HG03558 (cell line): ENCODE results near the gene PITRM1.
"Not testable (repeated sequence)": the region's sequence is repeated elsewhere in the genome, so short reads cannot be mapped to it uniquely, and the experiment has no call there.

Experiments used
- ATAC-seq: cut with Tn5 transposase; IDR thresholded peaks from one replicate; pipeline ENCODE4 v1.9.1; 2021; ENCODE audit warnings: moderate number of reproducible peaks; ENCODE audit not compliant: unreplicated experiment; ENCODE audit errors: extremely low read depth

The PITRM1 gene

DNA sequence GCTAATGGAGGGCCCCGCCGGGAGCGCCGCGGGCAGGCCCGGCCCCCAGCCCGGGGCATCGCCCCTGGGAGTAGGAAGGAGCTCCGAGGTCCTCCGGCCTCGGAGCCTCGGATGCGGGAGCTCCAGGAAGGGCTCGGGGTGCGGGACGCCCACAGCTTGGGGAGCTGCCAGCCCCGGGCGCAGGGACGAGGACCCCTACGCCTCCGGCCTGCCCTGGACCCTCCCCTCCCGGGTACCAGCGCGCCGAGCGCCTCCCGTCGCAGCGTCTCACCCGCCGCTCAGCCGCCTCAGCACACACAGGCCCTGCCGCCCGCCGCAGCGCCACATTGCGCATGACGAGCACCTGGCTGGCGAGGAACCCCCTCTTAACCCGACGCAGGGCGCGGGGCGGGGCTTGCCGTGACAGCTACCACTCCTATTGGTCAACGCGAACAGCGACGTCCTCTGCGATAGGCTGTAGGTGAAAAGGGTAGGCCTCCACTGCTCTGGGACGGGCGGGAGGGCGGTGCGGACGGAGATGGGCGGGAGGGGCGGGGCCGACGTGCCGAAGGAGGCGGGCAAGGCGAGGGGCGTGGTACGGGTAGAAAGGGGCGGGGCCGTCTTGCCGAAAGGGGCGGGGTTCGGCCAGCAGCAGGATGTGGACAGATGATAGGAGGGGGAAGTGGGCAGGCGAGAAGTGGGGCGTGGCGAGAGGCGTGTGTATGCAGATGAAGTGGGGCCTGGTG lies at the start of gene PITRM1:
PITRM1 (minus strand) TSS at position 337 of the 725 bp plus-strand sequence; CDS start at position 327, 10 bp downstream.
- peak; percentile 95 for ATAC-seq

DNA sequence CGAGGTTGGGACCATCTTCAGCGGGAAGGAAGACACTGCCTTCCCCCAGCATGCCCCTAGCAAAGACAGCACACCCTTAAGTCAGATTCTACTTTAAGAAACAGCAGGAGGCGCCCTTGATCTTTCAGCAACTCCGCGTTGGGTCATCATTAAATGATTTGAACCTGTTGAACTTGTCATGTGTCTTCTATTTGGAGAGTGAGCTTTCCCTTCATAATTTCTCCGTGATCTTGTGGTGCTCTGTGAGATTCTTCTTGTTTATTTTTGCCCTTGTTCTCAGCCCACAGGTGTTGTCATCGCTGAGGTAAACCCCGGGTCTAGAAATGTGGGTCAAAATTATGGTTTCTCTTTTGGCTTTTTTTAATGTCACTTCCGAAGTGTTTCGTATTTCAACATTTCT lies 49.5 kb upstream of the PITRM1 start:
- ATAC-seq: no peak

DNA sequence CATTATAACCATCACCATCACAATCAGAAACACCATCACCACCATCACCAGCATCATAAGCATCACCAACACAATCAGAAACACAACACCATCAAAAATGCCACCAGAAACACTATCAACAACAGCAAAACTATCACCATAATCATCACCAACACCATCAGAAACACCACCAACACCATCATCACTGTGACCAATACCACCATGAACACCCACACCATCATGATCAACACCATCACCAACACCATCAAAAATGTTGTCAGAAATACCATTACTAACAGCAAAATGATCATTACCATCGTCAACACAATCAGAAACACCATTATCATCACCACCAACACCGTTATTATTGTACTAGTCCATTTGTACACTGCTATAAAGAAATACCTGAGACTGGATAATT lies 49.0 kb upstream of the PITRM1 start:
- ATAC-seq: not testable (repeated sequence)

- no peak for ATAC-seq
These were observed 48.3 kb upstream of the PITRM1 start for GRCh38 chr10:3220853-3221252.

GRCh38 chr10:3219021-3219628 lies 46.5 kb upstream of the PITRM1 start:
- not testable (repeated sequence) for ATAC-seq

DNA sequence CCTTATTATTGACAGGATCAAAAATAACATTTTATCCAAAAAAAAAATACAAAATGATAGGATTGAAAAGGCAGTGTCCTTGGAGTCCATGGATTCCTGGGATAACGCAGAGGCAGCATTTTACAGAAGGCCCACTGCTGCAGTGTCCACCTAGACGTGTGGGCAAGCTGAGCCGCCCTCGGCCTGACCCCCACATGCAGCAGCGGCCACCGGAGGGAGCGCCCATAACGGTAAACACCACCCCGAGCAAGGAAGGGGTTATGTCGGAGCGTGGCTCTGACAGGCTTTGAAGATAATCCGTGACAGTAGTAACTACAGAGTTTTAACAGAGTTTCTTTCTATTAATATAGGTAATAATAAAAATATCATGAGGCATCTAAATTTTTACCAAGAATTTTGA lies 45.3 kb upstream of the PITRM1 start:
- ATAC-seq: no peak

GRCh38 chr10:3217301-3217700 lies 44.7 kb upstream of the PITRM1 start:
- ATAC-seq: no peak

DNA sequence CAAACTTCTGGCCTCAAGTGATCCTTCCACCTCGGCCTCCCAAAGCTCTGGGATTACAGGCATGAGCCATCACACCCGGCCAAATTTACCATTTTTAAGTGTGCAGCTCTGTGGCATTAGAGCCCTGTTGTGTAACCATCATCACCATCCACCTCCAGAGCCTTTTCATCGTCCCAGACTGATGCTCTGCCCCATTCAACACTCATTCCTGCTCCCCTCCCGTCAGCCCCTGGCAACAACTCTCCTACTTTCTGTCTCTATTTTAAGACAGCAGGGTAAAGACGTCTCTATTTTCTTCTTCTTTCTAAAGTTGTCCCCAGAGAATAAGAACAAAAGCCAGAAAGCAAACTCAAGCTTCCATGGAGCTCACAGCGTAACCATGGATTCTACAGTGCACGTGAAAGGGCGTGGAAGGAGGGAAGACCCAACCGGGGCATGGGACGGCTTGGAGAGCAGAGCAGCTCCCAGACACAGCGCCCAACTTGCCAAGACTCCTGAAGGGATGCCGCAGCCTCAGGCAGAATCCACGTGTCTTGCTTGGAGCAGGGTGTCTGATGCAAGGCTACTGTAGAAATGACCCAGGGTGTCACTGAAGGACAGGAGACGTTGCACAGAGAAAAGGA lies 42.7 kb upstream of the PITRM1 start:
- no peak for ATAC-seq

DNA sequence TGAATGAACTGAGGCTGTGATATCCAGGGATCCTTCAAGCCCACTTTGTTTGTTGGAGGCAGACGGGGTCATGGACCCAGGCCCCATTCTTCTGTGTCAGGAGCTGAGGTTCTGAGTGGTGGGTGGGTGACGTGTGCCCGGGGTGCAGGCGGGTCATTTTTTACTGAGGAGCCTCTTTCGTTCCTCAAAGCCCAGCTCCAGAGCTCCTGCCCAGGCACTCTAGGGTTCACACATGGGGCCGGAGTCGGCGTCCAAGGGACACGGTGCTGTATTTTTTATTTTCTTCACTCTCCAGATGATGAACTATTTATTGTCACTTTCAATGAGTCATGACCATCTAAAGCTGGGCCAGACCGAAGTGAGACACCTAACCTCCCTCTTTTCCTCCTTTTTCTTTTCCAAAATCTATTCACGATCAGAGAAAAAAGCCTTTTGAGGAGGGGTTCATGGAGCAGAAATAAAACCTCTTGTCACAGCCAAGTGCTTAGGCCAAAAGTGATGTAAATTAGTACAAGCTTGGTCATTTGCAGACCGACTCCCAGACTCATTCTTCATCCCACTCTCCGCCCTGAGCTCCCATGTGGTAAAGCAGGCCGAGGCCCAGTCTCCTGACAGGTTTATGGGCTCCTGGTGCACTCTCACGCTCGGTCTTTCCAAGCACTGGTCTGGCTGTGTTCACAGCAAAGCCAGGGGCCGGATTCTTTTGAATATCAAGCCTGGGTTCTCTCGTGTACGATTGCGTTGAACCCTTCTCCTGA lies 41.4 kb upstream of the PITRM1 start:
- ATAC-seq: no peak

DNA sequence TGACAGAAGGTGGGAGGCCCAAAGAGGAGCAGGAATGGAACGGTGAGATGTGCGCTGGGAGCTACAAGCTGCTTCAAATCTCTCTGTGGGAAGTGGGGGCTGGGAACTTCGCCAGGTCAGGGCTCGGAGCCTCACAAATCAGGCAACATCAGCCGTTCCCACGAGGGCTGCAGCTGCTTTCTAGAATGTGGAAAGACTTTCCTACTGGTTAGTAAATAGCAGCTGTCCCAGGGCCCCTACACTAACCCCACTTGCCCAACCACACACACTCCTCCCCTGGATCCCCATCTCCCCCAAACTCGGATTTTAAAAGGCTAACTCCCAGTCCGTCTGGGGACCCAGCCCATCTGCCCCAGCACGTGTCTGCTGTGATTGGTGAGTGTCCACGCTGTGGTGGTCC lies 40.6 kb upstream of the PITRM1 start:
- ATAC-seq: no peak

DNA sequence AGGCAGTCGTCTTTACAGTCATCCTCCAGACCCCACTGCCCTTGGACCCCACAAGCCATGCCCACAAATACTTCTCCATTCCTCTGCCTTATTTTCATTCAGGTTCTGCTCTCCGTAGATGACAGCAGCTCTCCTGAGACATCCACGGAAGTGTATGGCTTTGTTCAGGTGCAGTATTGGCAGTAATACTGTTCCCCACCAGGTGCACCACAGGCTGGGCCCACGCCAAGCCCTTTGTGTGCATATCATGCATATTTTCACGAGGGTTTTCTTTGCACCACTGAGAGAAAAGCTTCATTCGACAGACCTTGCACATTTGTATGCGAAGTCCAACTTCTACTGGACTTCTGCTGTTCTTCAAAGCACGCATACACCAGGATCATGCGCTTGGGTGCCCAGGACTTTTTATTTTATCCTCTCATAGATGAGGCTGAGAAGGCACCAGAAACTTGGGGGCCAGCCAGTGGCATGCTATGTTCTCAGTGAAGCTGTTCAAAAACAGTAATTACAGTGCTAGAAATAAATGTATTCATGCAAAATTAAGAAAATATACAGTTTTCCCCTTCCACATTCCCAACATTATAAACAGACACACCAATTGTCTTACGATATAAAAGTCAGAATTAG lies 37.8 kb upstream of the PITRM1 start:
- no peak for ATAC-seq

DNA sequence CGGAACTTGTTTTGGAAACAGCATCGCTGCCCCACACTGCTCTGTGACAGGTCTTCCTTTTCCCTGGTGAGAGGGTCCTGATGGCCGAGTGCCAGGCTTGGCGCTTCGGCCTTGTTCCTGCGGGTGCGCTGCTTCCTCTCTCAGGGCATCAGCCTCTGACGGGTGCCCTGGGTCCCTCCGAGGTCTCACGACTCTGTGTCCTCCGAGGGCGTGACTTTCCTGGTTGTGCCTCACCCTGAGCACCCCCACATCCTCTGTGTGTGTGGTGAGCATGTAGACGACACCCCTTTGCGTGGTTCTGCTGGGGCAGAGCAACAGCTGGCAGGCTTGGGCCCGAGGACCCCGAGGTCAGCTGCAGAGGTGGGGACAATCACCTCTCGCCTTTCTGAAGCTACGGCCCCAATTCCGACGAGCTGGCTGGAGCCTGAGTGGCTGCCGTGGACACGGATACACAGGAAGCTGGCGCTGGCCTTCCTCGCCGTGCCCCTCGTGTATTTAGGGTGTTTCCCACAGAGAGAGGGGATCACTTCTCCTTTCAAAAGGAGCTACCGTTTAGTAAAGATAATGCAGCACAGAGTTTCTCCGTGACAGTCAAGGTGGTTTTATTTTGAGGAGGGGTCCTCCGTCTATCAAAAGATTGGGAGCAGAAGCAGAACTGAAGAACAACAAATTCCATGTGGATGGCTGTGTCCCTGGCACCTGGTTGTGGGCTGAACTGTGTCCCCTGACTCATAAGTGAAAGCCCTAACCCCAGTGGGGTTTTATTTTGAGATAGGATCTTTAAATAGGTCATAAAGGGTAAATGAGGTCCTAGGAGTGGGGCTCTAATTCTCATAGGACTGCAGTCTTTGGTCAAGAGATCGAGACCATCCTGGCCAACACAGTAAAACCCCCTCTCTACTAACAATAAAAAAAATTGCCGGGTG lies 36.2 kb upstream of the PITRM1 start:
- ATAC-seq: no peak

DNA sequence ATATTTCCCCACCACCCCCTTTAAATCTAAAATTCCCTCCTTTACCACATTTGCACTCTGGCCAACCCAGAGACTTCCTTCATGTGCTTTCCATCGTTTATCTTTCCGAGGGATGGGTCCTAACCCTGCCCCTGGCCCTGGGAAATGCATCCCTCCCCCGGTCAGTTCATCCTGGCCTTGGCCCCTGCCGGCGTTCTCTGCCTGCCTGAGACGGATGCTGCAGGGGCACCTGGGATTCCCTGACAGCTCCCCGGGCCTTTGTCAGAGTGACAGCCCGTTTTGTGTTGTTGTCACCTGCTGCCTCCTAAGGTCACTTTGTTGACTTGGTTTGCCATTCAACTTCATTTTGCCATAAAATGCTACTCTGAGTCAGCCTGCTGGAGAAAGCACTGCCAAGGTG lies 34.8 kb upstream of the PITRM1 start:
- ATAC-seq: no peak

- ATAC-seq: no peak
These were observed 34.1 kb upstream of the PITRM1 start for GRCh38 chr10:3206511-3207157.

DNA sequence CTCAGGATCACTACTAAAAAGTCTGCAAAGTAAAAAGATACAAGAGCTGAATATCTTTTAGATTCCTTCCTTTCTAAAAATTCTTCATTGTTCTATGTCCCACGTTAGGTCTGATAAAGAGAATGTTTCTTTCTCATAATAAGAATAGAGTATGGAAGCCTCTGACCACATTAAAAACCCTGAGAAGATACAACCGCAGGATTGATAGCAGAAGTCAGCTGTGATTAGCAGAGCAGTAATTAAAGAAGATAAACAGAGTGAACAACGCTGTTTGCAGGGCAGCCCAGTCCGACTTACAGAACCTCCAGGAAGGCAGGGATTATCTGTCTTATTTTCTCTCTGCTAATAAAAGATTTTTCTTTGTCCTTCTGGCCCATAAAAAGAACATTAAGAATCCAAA lies 31.4 kb upstream of the PITRM1 start:
- ATAC-seq: no peak

DNA sequence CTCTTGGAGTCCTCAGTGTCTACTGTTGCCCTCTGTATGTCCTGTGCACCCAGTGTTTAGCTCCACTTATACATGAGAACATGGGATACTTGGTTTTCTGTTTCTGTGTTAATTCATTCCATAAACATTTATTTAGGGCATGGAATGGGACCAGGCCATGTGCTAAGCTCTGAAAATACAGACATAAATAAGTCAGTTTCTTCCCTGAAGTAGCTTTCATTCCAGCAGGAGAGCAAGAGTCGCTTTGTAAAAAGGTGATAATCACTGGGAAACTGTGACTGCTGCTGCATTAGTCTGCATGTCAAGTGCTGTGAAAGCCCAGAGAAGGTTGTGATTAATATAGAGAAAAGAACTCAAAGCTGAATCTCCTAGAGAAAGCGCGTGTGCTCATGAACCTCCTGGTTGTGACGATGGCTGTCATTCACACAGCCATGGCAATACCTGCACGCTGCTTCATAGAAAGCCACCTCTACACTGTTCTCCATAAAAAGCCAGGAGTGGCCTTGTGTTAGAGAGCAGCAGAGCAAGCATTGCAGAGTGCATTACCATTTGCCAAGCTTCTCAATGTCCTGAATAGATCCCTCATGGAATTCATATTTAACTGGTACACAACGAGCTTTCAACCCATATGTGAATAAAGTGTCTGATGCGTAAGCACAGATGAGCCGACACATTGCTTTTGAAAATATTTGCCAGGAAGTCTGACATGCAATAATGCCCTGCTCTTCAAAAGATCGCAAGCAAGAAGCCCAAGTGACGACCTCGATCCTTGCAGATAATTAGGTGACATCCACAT lies 30.6 kb upstream of the PITRM1 start:
- no peak for ATAC-seq

GRCh38 chr10:3201796-3202195 lies 29.2 kb upstream of the PITRM1 start:
- ATAC-seq: no peak

DNA sequence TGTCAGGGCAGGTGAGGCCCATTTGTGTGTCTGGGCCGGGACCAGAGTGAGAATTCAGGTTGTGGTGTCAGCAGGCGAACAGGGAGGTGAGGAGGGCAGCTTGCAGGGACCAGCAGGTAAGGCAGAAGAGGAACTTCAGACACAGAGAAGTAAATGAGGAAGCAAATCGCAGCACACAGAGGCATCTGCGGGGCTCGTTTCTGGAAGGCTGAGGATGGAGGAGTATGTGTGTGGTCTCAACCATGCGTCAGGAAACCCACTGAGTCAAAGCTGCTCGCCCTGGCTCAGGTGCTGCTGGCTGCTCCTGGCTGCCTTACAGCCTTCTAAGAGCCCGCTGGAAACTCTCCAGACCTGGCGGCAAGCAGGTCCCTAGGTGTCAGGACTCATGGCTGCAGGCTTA lies 26.9 kb upstream of the PITRM1 start:
- no peak for ATAC-seq
